GM10248 (cell line): ENCODE data around the gene DCUN1D3.

Source experiments
- CTCF ChIA-PET: fragments of 300-600 bp; sonication (Branson Sonifier 250); formaldehyde crosslinking; extraction: SDS; loops from one replicate; lab custom pipeline; 2021; ENCODE audit warnings: antibody characterized with exemption; lab: Yijun Ruan, JAX
- POLR2A ChIA-PET: fragments of 350-650 bp; sonication (Branson Sonifier 250); formaldehyde crosslinking; extraction: SDS; loops from one replicate; lab custom pipeline; 2020; ENCODE audit warnings: antibody characterized with exemption; lab: Yijun Ruan, JAX
- DNase-seq: peaks from one replicate; pipeline ENCODE4 v3.0.0; 2012; ENCODE audit errors: extremely low spot score
- CTCF ChIP-seq: IDR thresholded peaks from 2 replicates; pipeline ENCODE4 v1.5.1; 2012; ENCODE audit warnings: mild to moderate bottlenecking, low read depth; ENCODE audit errors: extremely low read depth, missing control alignments, control extremely low read depth

DCUN1D3 gene

GRCh38 chr16:20910781-20911321 lies 10.7 kb upstream of the DCUN1D3 start:
- ChIA-PET POLR2A (no interaction called here), CTCF (interaction anchor here (1.0 to 1.1 kb wide), 2 partner anchors 9 to 10 kb away, joined by 3 read pairs; no protein-coding TSS in a partner anchor)
- no peak for DNase-seq
- TF ChIP-seq CTCF: no peak

GRCh38 chr16:20906341-20907255 lies 6.4 kb upstream of the DCUN1D3 start:
- CTCF ChIA-PET: interaction anchor here (1.7 kb wide), 1 partner anchor 58 kb away, joined by 4 read pairs; no protein-coding TSS in a partner anchor
- no peak for DNase-seq
- TF ChIP-seq CTCF: no peak
- POLR2A ChIA-PET: no interaction called here

GRCh38 chr16:20905576-20905975 lies 5.4 kb upstream of the DCUN1D3 start:
- no peak for TF ChIP-seq CTCF
- ChIA-PET CTCF (no interaction called here), POLR2A (no interaction called here)
- DNase-seq: no peak

- TF ChIP-seq CTCF: no peak
- POLR2A ChIA-PET: interaction anchor here (0.6 kb wide), 1 partner anchor 1063 kb away, joined by 3 read pairs; no protein-coding TSS in a partner anchor
- CTCF ChIA-PET: no interaction called here
- peak; percentile 30 for DNase-seq
These were observed 4.4 kb upstream of the DCUN1D3 start for GRCh38 chr16:20904507-20905081.

- POLR2A ChIA-PET: interaction anchor here (0.6 kb wide), 1 partner anchor 1062 kb away, joined by 3 read pairs; no protein-coding TSS in a partner anchor
- CTCF ChIA-PET: interaction anchor here (2.1 kb wide), 1 partner anchor 54 kb away, joined by 14 read pairs; no protein-coding TSS in a partner anchor
- TF ChIP-seq CTCF: no peak
- no peak for DNase-seq
These were observed 3.8 kb upstream of the DCUN1D3 start for GRCh38 chr16:20903899-20904506.
